Measurements from ENCODE around the gene SMC4. TPM values are rescaled to one million over a fixed set of nuclear protein-coding genes. Genes with fewer than 3 reads are reported as not detected.
"Not testable (repeated sequence)": the region's sequence is repeated elsewhere in the genome, so short reads cannot be mapped to it uniquely, and the experiment has no call there.

Gene SMC4
- polyA plus RNA-seq, 1 donor: 61.1 TPM

GRCh38 chr3:160444411-160444810, 45.0 kb downstream of the SMC4 start:
- Histone ChIP-seq H3K27ac (ENCODE audit: low read length) (no peak overlapping the region), H3K36me3 (ENCODE audit: control insufficient read depth, insufficient read depth, low read length) (peaks cover 11% of the 10 kb centered on the region), H3K4me1 (ENCODE audit: control insufficient read depth, insufficient read depth, low read length) (no peaks in the 10 kb centered on the region), H3K27me3 (ENCODE audit: control insufficient read depth, insufficient read depth, low read length) (no peaks in the 10 kb centered on the region), H3K9me3 (ENCODE audit: control insufficient read depth, low read depth, low read length) (no peaks in the 10 kb centered on the region), H3K4me3 (ENCODE audit: low read length) (no peak overlapping the region)
- no CpG with 5 or more reads among the region's 1 CpG for WGBS (ENCODE audit: insufficient coverage, low lambda C conversion rate)
- DNase-seq: no peak

- WGBS (ENCODE audit: insufficient coverage, low lambda C conversion rate): no CpG with 5 or more reads among the region's 1 CpG
- Histone ChIP-seq H3K36me3 (ENCODE audit: control insufficient read depth, insufficient read depth, low read length) (peaks cover 11% of the 10 kb centered on the region), H3K27ac (ENCODE audit: low read length) (no peak overlapping the region), H3K27me3 (ENCODE audit: control insufficient read depth, insufficient read depth, low read length) (peaks cover 2% of the 10 kb centered on the region), H3K4me3 (ENCODE audit: low read length) (no peak overlapping the region), H3K9me3 (ENCODE audit: control insufficient read depth, low read depth, low read length) (peaks cover 8% of the 10 kb centered on the region), H3K4me1 (ENCODE audit: control insufficient read depth, insufficient read depth, low read length) (peaks cover 8% of the 10 kb centered on the region)
- DNase-seq: no peak
Measured at GRCh38 chr3:160445854-160446253, 46.4 kb downstream of the SMC4 start.

GRCh38 chr3:160446522-160447056, 47.1 kb downstream of the SMC4 start:
- no peak overlapping the region for H3K27ac ChIP-seq (ENCODE audit: low read length)
- H3K9me3 ChIP-seq (ENCODE audit: control insufficient read depth, low read depth, low read length): peaks cover 8% of the 10 kb centered on the region
- no CpG with 5 or more reads among the region's 13 CpGs for WGBS (ENCODE audit: insufficient coverage, low lambda C conversion rate)
- DNase-seq: no peak
- peaks cover 8% of the 10 kb centered on the region for H3K4me1 ChIP-seq (ENCODE audit: control insufficient read depth, insufficient read depth, low read length)
- no peak overlapping the region for H3K4me3 ChIP-seq (ENCODE audit: low read length)
- peaks cover 2% of the 10 kb centered on the region for H3K27me3 ChIP-seq (ENCODE audit: control insufficient read depth, insufficient read depth, low read length)
- peaks cover 11% of the 10 kb centered on the region for H3K36me3 ChIP-seq (ENCODE audit: control insufficient read depth, insufficient read depth, low read length)

GRCh38 chr3:160447544-160447943, 48.1 kb downstream of the SMC4 start:
- peak in 1 of 2 donors; percentile 19 for DNase-seq

GRCh38 chr3:160448845-160449635, 49.6 kb downstream of the SMC4 start:
- H3K9me3 ChIP-seq (ENCODE audit: control insufficient read depth, low read depth, low read length): peaks cover 11% of the 10 kb centered on the region
- WGBS (ENCODE audit: insufficient coverage, low lambda C conversion rate): 0% methylated on average over 2 of the region's 26 CpGs
- peaks cover 2% of the 10 kb centered on the region for H3K27me3 ChIP-seq (ENCODE audit: control insufficient read depth, insufficient read depth, low read length)
- H3K4me3 ChIP-seq (ENCODE audit: low read length): peak overlapping the region; percentile 90
- H3K27ac ChIP-seq (ENCODE audit: low read length): peak overlapping the region; percentile 95
- DNase-seq: no peak
- H3K36me3 ChIP-seq (ENCODE audit: control insufficient read depth, insufficient read depth, low read length): peaks cover 8% of the 10 kb centered on the region
- peaks cover 8% of the 10 kb centered on the region for H3K4me1 ChIP-seq (ENCODE audit: control insufficient read depth, insufficient read depth, low read length)

More at GRCh38 chr3:160447544-160447943, 48.1 kb downstream of the SMC4 start:
- H3K9me3 ChIP-seq (ENCODE audit: control insufficient read depth, low read depth, low read length): peaks cover 11% of the 10 kb centered on the region
- no peak overlapping the region for H3K4me3 ChIP-seq (ENCODE audit: low read length)
- WGBS (ENCODE audit: insufficient coverage, low lambda C conversion rate): 55% methylated on average over 2 of the region's 3 CpGs
- no peak overlapping the region for H3K27ac ChIP-seq (ENCODE audit: low read length)
- peaks cover 11% of the 10 kb centered on the region for H3K36me3 ChIP-seq (ENCODE audit: control insufficient read depth, insufficient read depth, low read length)
- peaks cover 2% of the 10 kb centered on the region for H3K27me3 ChIP-seq (ENCODE audit: control insufficient read depth, insufficient read depth, low read length)
- peaks cover 8% of the 10 kb centered on the region for H3K4me1 ChIP-seq (ENCODE audit: control insufficient read depth, insufficient read depth, low read length)

- Histone ChIP-seq H3K4me3 (ENCODE audit: low read length) (peak within 1 kb of the TSS; percentile 90), H3K36me3 (ENCODE audit: control insufficient read depth, insufficient read depth, low read length) (peaks cover 4% of the 10 kb centered on the region), H3K27me3 (ENCODE audit: control insufficient read depth, insufficient read depth, low read length) (peaks cover 2% of the 10 kb centered on the region), H3K4me1 (ENCODE audit: control insufficient read depth, insufficient read depth, low read length) (peaks cover 8% of the 10 kb centered on the region), H3K9me3 (ENCODE audit: control insufficient read depth, low read depth, low read length) (peaks cover 11% of the 10 kb centered on the region), H3K27ac (ENCODE audit: low read length) (peak within 1 kb of the TSS; percentile 95)
- peak; percentile 99 for DNase-seq
- no CpG with 5 or more reads among the region's 71 CpGs for WGBS (ENCODE audit: insufficient coverage, low lambda C conversion rate)
Measured at GRCh38 chr3:160449636-160450598, 50.5 kb downstream of the SMC4 start, which contains the start of gene TRIM59. TRIM59 (minus strand) TSS chr3:160449786; CDS start chr3:160439183, 10,603 bp downstream.

GRCh38 chr3:160450846-160451245, 51.4 kb downstream of the SMC4 start:
- 100% methylated on average over 1 of the region's 3 CpGs for WGBS (ENCODE audit: insufficient coverage, low lambda C conversion rate)
- Histone ChIP-seq H3K9me3 (ENCODE audit: control insufficient read depth, low read depth, low read length) (peaks cover 11% of the 10 kb centered on the region), H3K4me3 (ENCODE audit: low read length) (no peak overlapping the region), H3K27me3 (ENCODE audit: control insufficient read depth, insufficient read depth, low read length) (peaks cover 2% of the 10 kb centered on the region), H3K4me1 (ENCODE audit: control insufficient read depth, insufficient read depth, low read length) (peaks cover 8% of the 10 kb centered on the region), H3K27ac (ENCODE audit: low read length) (no peak overlapping the region), H3K36me3 (ENCODE audit: control insufficient read depth, insufficient read depth, low read length) (peaks cover under 1% of the 10 kb centered on the region)
- DNase-seq: peak in 1 of 2 donors; percentile 8

GRCh38 chr3:160451602-160452001, 52.2 kb downstream of the SMC4 start:
- Histone ChIP-seq H3K27me3 (ENCODE audit: control insufficient read depth, insufficient read depth, low read length) (peaks cover 2% of the 10 kb centered on the region), H3K36me3 (ENCODE audit: control insufficient read depth, insufficient read depth, low read length) (no peaks in the 10 kb centered on the region), H3K4me3 (ENCODE audit: low read length) (no peak overlapping the region), H3K4me1 (ENCODE audit: control insufficient read depth, insufficient read depth, low read length) (peaks cover 8% of the 10 kb centered on the region), H3K9me3 (ENCODE audit: control insufficient read depth, low read depth, low read length) (peaks cover 11% of the 10 kb centered on the region), H3K27ac (ENCODE audit: low read length) (no peak overlapping the region)
- DNase-seq: no peak
- 100% methylated on average over 1 of the region's 4 CpGs for WGBS (ENCODE audit: insufficient coverage, low lambda C conversion rate)

- WGBS (ENCODE audit: insufficient coverage, low lambda C conversion rate): no CpG with 5 or more reads among the region's 19 CpGs
Measured at GRCh38 chr3:160452251-160452650, 52.8 kb downstream of the SMC4 start.

GRCh38 chr3:160454995-160455394, 55.5 kb downstream of the SMC4 start:
- no peak overlapping the region for H3K4me3 ChIP-seq (ENCODE audit: low read length)
- peaks cover 2% of the 10 kb centered on the region for H3K27me3 ChIP-seq (ENCODE audit: control insufficient read depth, insufficient read depth, low read length)
- DNase-seq: no peak
- no CpG with 5 or more reads among the region's 1 CpG for WGBS (ENCODE audit: insufficient coverage, low lambda C conversion rate)
- peaks cover 6% of the 10 kb centered on the region for H3K4me1 ChIP-seq (ENCODE audit: control insufficient read depth, insufficient read depth, low read length)
- peaks cover 7% of the 10 kb centered on the region for H3K9me3 ChIP-seq (ENCODE audit: control insufficient read depth, low read depth, low read length)
- H3K27ac ChIP-seq (ENCODE audit: low read length): no peak overlapping the region
- H3K36me3 ChIP-seq (ENCODE audit: control insufficient read depth, insufficient read depth, low read length): no peaks in the 10 kb centered on the region

More at GRCh38 chr3:160452251-160452650, 52.8 kb downstream of the SMC4 start:
- H3K27me3 ChIP-seq (ENCODE audit: control insufficient read depth, insufficient read depth, low read length); H3K36me3 ChIP-seq (ENCODE audit: control insufficient read depth, insufficient read depth, low read length); H3K4me3 ChIP-seq (ENCODE audit: low read length); H3K27ac ChIP-seq (ENCODE audit: low read length); H3K4me1 ChIP-seq (ENCODE audit: control insufficient read depth, insufficient read depth, low read length); DNase-seq: not testable (repeated sequence)
- H3K9me3 ChIP-seq (ENCODE audit: control insufficient read depth, low read depth, low read length): peaks cover 11% of the 10 kb centered on the region
